HG02610 (cell line): ENCODE data around the gene ZNF569.
"Not testable (repeated sequence)": the region's sequence is repeated elsewhere in the genome, so short reads cannot be mapped to it uniquely, and the experiment has no call there.

Experiments
- ATAC-seq: cut with Tn5 transposase; IDR thresholded peaks from one replicate; pipeline ENCODE4 v1.9.1; 2021; ENCODE audit warnings: mild to moderate bottlenecking, moderate library complexity; ENCODE audit not compliant: unreplicated experiment

The ZNF569 gene

GRCh38 chr19:37403403-37403802 is 63.8 kb downstream of the ZNF569 start:
- no peak for ATAC-seq

- no peak for ATAC-seq
These were observed 66.2 kb downstream of the ZNF569 start for GRCh38 chr19:37401078-37401477.

DNA sequence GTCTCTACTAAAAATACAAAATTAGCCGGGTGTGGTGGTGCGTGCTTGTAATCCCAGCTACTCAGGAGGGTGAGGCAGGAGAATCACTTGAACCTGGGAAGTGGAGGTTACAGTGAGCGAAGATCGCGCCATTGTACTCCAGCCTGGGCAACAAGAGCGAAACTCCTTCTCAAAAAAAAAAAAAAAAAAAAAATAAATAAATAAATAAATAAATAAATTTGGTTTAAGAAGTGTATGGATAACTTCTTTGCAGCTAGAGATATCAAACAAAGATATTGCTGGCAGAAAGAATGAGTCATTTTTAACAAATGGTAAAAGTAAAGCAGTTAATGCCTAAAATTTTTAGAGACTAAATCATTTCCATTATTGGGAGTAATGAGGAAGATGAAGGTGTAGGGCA is 75.8 kb downstream of the ZNF569 start:
- ATAC-seq = not testable (repeated sequence)

- no peak for ATAC-seq
These were observed 78.0 kb downstream of the ZNF569 start for GRCh38 chr19:37389234-37389633.

DNA sequence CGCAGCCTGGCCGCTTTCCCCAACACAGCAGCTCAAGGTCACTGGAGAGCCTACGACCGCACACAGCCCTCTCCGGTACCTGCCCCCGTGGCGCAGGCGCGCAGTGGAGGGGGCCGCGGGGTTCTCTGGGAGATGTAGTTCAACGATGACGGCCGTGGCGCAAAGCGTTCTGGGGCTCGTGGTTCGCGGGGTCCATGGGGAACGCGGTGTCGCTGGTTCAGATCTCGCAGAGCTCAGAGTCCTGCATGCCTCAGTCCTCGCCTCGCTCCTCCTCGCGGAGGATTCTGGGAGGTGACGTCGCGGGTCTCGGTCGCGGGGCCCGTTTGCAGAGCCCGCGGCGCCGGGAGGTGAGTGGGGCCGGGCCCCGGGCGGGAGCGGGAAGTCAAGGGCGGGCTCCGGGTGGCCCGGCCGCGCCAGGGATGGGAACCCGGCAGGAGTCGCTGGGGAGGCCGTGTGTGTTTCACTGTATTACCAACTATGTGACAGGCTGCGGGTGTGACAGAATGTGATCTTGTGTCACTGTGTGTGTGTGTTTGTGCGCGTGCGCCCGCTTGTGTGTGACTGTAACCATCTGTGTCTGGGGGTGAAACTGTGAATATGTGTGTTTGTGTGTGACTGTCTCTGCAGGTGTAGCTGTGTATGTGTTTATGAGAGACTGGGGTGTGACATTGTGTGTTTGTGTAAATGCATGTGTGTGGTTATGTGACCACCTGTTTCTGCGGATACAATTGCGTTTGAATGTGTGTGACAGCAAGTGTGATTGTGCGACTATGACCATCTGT is 96.2 kb downstream of the ZNF569 start, which contains the start of gene ZNF527:
Gene ZNF527, plus strand, starts transcription at position 220 of the 782 bp plus-strand sequence. CDS start 3,100 bp downstream, outside the sequence.
- ATAC-seq = peak; percentile 95

- peak; percentile 19 for ATAC-seq
These were observed 96.8 kb downstream of the ZNF569 start for GRCh38 chr19:37370386-37370879.

DNA sequence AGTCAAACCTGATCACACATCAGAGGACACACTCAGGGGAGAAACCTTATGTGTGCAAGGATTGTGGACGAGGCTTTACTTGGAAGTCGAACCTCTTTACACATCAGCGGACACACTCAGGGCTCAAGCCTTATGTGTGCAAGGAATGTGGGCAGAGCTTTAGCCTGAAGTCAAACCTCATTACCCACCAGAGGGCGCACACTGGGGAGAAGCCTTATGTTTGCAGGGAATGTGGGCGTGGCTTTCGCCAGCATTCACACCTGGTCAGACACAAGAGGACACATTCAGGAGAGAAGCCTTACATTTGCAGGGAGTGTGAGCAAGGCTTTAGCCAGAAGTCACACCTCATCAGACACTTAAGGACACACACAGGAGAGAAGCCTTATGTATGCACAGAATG is 104.5 kb downstream of the ZNF569 start:
- ATAC-seq = no peak

DNA sequence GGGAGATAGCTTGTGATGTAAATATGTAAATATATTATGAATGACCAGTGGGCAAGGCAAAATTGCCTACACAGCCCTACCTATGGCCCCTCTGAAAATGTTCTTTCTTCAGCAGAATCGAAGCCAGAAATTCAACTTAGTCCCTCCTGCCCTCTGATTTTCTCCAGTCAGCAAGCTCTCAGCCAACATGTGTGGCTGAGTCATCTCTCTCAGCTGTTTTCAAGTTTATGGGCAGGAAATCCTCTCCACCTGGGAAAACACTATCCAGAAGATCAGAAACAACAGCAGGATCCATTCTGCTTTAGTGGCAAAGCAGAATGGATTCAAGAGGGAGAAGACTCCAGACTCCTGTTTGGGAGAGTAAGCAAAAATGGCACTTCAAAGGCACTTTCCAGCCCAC is 105.2 kb downstream of the ZNF569 start:
- ATAC-seq = no peak
